GM12872 (cell line): Measurements from ENCODE around the gene OTUB2.

Source experiments
- CTCF ChIP-seq: IDR thresholded peaks from 3 replicates; pipeline ENCODE4 v1.5.1; 2011; ENCODE audit warnings: low read depth, mild to moderate bottlenecking, low read length, moderate library complexity; ENCODE audit not compliant: insufficient read depth

Gene OTUB2

GRCh38 chr14:94081386-94081820 is 55.3 kb downstream of the OTUB2 start:
- no peak for TF ChIP-seq CTCF

- TF ChIP-seq CTCF: no peak
Measured at GRCh38 chr14:94087891-94088290, 61.8 kb downstream of the OTUB2 start.

- TF ChIP-seq CTCF: no peak
Measured at GRCh38 chr14:94088516-94088915, 62.4 kb downstream of the OTUB2 start.

- TF ChIP-seq CTCF: no peak
Measured at GRCh38 chr14:94089479-94089878, 63.3 kb downstream of the OTUB2 start.

GRCh38 chr14:94093418-94093817 is 67.3 kb downstream of the OTUB2 start:
- TF ChIP-seq CTCF: no peak

GRCh38 chr14:94097091-94097490 is 71.0 kb downstream of the OTUB2 start:
- TF ChIP-seq CTCF: no peak
